Activated T-cell treated with anti-CD3 and anti-CD28 coated beads, Interleukin-2, amount 50 U/mL, for 72 hours (primary cell): Measurements from ENCODE around the gene C1QTNF6. TPM values are rescaled to one million over a fixed set of nuclear protein-coding genes. Genes with fewer than 3 reads are reported as not detected.
A peak's percentile ranks its signal among the peaks of the same experiment; 100 is the strongest.

Source experiments
- ATAC-seq, 2 donors: fragments of 150-1000 bp; cut with Tn5 transposase; replicated peaks in 1 of 2; 2 replicates each; pipeline ENCODE4 v1.10.0; 2021; ENCODE audit warnings: moderate library complexity in 2 of 2, mild to moderate bottlenecking in 1 of 2
- DNase-seq, 2 donors: peaks; one replicate each; pipeline ENCODE4 v3.0.0; 2021 to 2022; ENCODE audit warnings: mixed read lengths in 1 of 2
- H3K27ac Mint-ChIP-seq: one replicate; pipeline ENCODE4 v1.8.0; 2022; ENCODE audit warnings: mild to moderate bottlenecking, moderate library complexity, mixed read lengths
- H3K27me3 Mint-ChIP-seq: one replicate; pipeline ENCODE4 v1.8.0; 2022; ENCODE audit warnings: low read depth, mixed read lengths
- H3K36me3 Mint-ChIP-seq, 2 donors: one replicate each; pipeline ENCODE4 v1.8.0; 2022; ENCODE audit warnings: mixed read lengths in 2 of 2, mild to moderate bottlenecking in 1 of 2; ENCODE audit not compliant: insufficient read depth in 2 of 2
- H3K4me1 Mint-ChIP-seq: one replicate; pipeline ENCODE4 v1.8.0; 2022; ENCODE audit warnings: low read depth, mixed read lengths
- H3K4me3 Mint-ChIP-seq, 2 donors: one replicate each; pipeline ENCODE4 v1.8.0; 2022; ENCODE audit warnings: mild to moderate bottlenecking in 2 of 2, mixed read lengths in 2 of 2, moderate library complexity in 2 of 2
- H3K9me3 Mint-ChIP-seq, 2 donors: one replicate each; pipeline ENCODE4 v1.8.0; 2022; ENCODE audit warnings: mixed read lengths in 2 of 2
- total RNA-seq, 2 donors: library from RNA; stranded (reverse); gene quantifications; one replicate each; pipeline ENCODE4 v1.2.3, GENCODE V29; 2022

Gene C1QTNF6
- total RNA-seq, 2 donors from 2014 or later = 22.7 to 30.0 TPM

DNA sequence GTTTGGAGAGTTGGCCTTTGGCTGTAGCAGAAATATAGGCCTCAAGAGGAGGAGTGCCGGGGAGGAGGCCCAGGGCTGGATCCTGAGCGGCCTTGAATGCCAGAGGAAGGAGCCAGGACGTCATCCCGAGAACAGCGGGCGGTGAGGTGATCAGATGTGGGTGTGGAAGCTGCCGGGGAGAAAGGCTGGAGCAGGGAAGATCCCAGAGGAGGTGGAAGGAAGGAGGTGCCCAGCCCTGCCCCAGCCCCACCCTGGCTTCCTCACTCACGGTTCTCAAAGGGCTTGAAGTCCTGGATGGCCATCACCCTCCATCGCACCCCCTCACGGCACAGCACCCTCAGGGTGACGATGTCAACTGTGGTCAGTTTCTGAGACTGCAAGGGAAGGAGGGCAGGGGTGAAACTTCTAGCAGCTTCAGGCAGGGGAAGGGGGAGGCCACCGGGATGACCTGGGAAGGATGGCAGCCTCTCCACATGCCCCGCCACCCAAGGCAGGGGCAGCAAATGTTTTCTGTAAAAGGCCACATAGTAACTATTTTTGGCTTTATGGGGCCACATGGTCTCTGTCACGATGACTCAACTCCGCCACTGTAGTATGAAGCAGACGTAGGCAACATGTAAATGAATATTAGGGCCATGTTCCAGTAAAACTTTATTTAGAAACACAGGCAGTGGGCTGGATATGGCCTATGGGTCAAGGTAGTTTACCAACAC, 49.0 kb downstream of the C1QTNF6 start:
- Mint-ChIP-seq H3K27ac (peak overlapping the region; percentile 90), H3K27me3 (no peaks in the 10 kb centered on the region), H3K9me3 (no peaks in the 10 kb centered on the region), H3K36me3 (peaks cover 40 to 49% of the 10 kb centered on the region in 2 donors), H3K4me1 (peaks cover 80% of the 10 kb centered on the region), H3K4me3 (peak overlapping the region; percentile 59 to 66)
- ATAC-seq = no peak
- no peak for DNase-seq

GRCh38 chr22:37137903-37138665, 50.0 kb downstream of the C1QTNF6 start:
- peak overlapping the region; percentile 59 to 66 for H3K4me3 Mint-ChIP-seq
- peak overlapping the region; percentile 90 for H3K27ac Mint-ChIP-seq
- H3K36me3 Mint-ChIP-seq = peaks cover 31 to 44% of the 10 kb centered on the region in 2 donors
- no peaks in the 10 kb centered on the region for H3K27me3 Mint-ChIP-seq
- no peaks in the 10 kb centered on the region for H3K9me3 Mint-ChIP-seq
- peak; percentile 76 to 84 for ATAC-seq
- H3K4me1 Mint-ChIP-seq = peaks cover 76% of the 10 kb centered on the region
- DNase-seq = peak in 1 of 2 donors; percentile 40

DNA sequence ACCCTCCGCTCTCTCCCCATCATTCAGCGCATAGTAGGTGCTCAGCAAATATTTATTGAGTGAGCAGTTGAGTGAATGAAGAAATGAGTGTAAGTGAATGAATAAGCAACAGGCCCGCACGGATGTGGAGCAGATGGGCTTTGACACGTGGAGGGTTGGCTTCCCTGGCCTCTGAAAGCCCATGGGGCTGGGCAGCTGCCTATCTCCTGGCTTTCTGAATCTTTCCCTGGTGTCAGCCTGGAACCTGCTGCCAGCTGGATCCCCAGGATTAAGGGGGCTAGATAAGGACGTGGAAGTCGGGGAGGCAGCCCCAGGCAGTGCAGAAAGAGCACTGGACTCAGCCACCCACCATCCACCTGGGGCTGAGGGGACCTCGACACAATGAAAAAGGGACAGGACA, 50.9 kb downstream of the C1QTNF6 start:
- peaks cover 35 to 44% of the 10 kb centered on the region in 2 donors for H3K36me3 Mint-ChIP-seq
- DNase-seq = no peak
- ATAC-seq = no peak
- H3K4me3 Mint-ChIP-seq = no peak overlapping the region
- H3K4me1 Mint-ChIP-seq = peaks cover 76% of the 10 kb centered on the region
- no peaks in the 10 kb centered on the region for H3K27me3 Mint-ChIP-seq
- no peaks in the 10 kb centered on the region for H3K9me3 Mint-ChIP-seq
- H3K27ac Mint-ChIP-seq = peak overlapping the region; percentile 78

GRCh38 chr22:37135023-37135422, 53.0 kb downstream of the C1QTNF6 start:
- Mint-ChIP-seq H3K36me3 (peaks cover 32 to 37% of the 10 kb centered on the region in 2 donors), H3K4me3 (no peak overlapping the region), H3K4me1 (peaks cover 62% of the 10 kb centered on the region)

DNA sequence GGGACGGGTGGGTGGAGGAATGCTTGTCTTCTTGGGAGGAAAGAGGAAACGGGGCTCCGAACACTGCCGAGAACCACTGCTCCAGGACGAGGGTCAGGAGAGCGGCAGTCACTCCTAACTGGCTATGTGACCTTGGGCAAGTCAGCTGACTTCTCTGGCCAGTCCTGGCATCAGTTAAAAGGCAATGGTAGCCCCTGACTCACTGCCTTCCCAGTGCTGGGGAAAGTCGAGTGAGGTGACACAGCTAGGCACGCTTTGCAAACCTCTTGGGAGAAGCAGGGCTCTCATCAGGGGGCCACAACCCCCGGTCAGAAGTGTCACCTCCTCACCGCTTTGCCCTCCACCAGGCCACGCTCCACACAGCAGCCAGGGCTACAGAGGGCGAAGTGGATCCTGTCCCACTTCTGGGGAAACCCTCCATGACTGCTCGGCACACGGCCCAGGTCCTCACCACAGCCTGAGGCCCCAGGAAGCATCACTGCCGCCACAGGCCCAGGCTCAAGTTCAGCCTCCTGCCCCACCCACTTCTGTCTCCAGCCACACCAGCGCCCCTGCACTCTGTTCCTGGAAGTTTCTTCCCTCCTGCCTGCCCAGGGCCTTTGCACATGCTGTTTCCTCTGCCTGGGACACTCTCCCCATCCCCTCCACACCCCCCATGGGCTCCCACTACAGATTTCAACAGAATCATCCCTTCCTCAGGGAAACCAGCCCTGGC, 54.6 kb downstream of the C1QTNF6 start:
- ATAC-seq = no peak

More at GRCh38 chr22:37135023-37135422, 53.0 kb downstream of the C1QTNF6 start:
- H3K27ac Mint-ChIP-seq = no peak overlapping the region
- no peaks in the 10 kb centered on the region for H3K27me3 Mint-ChIP-seq
- H3K9me3 Mint-ChIP-seq = no peaks in the 10 kb centered on the region
- ATAC-seq (no peak), DNase-seq (no peak)

GRCh38 chr22:37132773-37133172, 55.3 kb downstream of the C1QTNF6 start:
- no peak for DNase-seq
- Mint-ChIP-seq H3K27ac (no peak overlapping the region), H3K27me3 (no peaks in the 10 kb centered on the region), H3K36me3 (peaks cover 23 to 30% of the 10 kb centered on the region in 2 donors), H3K4me1 (peaks cover 44% of the 10 kb centered on the region), H3K9me3 (no peaks in the 10 kb centered on the region), H3K4me3 (no peak overlapping the region)
- ATAC-seq = no peak

More for the DNA sequence above, 54.6 kb downstream of the C1QTNF6 start:
- Mint-ChIP-seq H3K27ac (peak overlapping the region; percentile 33), H3K27me3 (no peaks in the 10 kb centered on the region), H3K4me1 (peaks cover 46% of the 10 kb centered on the region), H3K4me3 (no peak overlapping the region), H3K36me3 (peaks cover 28 to 36% of the 10 kb centered on the region in 2 donors), H3K9me3 (no peaks in the 10 kb centered on the region)
- no peak for DNase-seq

Other genes starting within 250 kb of the C1QTNF6 start
- gene TST, start 168.8 kb downstream of the C1QTNF6 start, total RNA-seq = 1 to 10 TPM; 3.5 to 6.7 TPM
- gene MPST, start 168.5 kb downstream of the C1QTNF6 start, total RNA-seq = 10 to 100 TPM; 14.2 to 28.1 TPM
- 10 to 100 TPM; 27.9 to 30.1 TPM for gene KCTD17, start 136.5 kb downstream of the C1QTNF6 start, total RNA-seq
- gene TMPRSS6, start 78.5 kb downstream of the C1QTNF6 start, total RNA-seq = 10 to 100 TPM; 26.8 to 59.4 TPM
- gene IL2RB, start 38.3 kb downstream of the C1QTNF6 start, total RNA-seq = 100 to 1,000 TPM; 313 to 440 TPM
- 10 to 100 TPM in 1 of 2 donors, 1 to 10 TPM in 1; 10.0 to 14.6 TPM for gene SSTR3, start 24.2 kb upstream of the C1QTNF6 start, total RNA-seq
- gene RAC2, start 56.0 kb upstream of the C1QTNF6 start, total RNA-seq = 100 to 1,000 TPM; 620 to 681 TPM
- 10 to 100 TPM; 71.9 to 87.5 TPM for gene CYTH4, start 94.3 kb upstream of the C1QTNF6 start, total RNA-seq
- under 1 TPM; 0.58 to 0.62 TPM for gene ELFN2, start 239.2 kb upstream of the C1QTNF6 start, total RNA-seq